GM23248 (cell line): Measurements from ENCODE around the gene KLF18. TPM values are rescaled to one million over a fixed set of nuclear protein-coding genes. Genes with fewer than 3 reads are reported as not detected.
A peak's percentile ranks its signal among the peaks of the same experiment; 100 is the strongest.

Experiments used
- DNase-seq: peaks from one replicate; pipeline ENCODE4 v3.0.0-alpha.2; 2015
- H2AFZ ChIP-seq: fragments of 200-600 bp; sonication (generic); 2 replicates; pipeline ENCODE4 v1.6.1; 2016; ENCODE audit warnings: antibody characterized with exemption
- H3F3A ChIP-seq: fragments of 200-600 bp; sonication (generic); 2 replicates; pipeline ENCODE4 v1.6.1; 2016; ENCODE audit warnings: mild to moderate bottlenecking, antibody characterized with exemption, mixed run types; ENCODE audit not compliant: insufficient read depth
- H3K27ac ChIP-seq: fragments of 200-600 bp; sonication (generic); 2 replicates; pipeline ENCODE4 v1.5.1; 2016; ENCODE audit warnings: mild to moderate bottlenecking
- H3K27me3 ChIP-seq: fragments of 200-600 bp; sonication (generic); replicated peaks from 2 replicates; pipeline ENCODE4 v1.6.1; 2016; ENCODE audit warnings: mild to moderate bottlenecking; ENCODE audit not compliant: insufficient read depth
- H3K36me3 ChIP-seq: fragments of 200-600 bp; sonication (generic); 2 replicates; pipeline ENCODE4 v1.6.1; 2016; ENCODE audit warnings: low read depth, mild to moderate bottlenecking
- H3K4me1 ChIP-seq: fragments of 200-600 bp; sonication (generic); 2 replicates; pipeline ENCODE4 v1.6.1; 2016; ENCODE audit warnings: mild to moderate bottlenecking; ENCODE audit not compliant: insufficient read depth
- H3K4me2 ChIP-seq: fragments of 200-600 bp; sonication (generic); one replicate; pipeline ENCODE4 v1.6.1; 2016; ENCODE audit warnings: mild to moderate bottlenecking; ENCODE audit not compliant: unreplicated experiment
- H3K4me3 ChIP-seq: fragments of 200-600 bp; sonication (generic); 2 replicates; pipeline ENCODE4 v1.5.1; 2016; ENCODE audit warnings: mild to moderate bottlenecking
- H3K79me2 ChIP-seq: fragments of 200-600 bp; sonication (generic); 2 replicates; pipeline ENCODE4 v1.6.1; 2016; ENCODE audit warnings: mild to moderate bottlenecking; ENCODE audit not compliant: insufficient read depth
- H3K9ac ChIP-seq: fragments of 200-600 bp; sonication (generic); 2 replicates; pipeline ENCODE4 v1.6.1; 2016; ENCODE audit warnings: mild to moderate bottlenecking
- H3K9me2 ChIP-seq: fragments of 200-600 bp; sonication (generic); 2 replicates; pipeline ENCODE4 v1.6.1; 2016; ENCODE audit warnings: mixed run types, mild to moderate bottlenecking, moderate library complexity; ENCODE audit not compliant: insufficient read depth
- H3K9me3 ChIP-seq: fragments of 200-600 bp; sonication (generic); one replicate; pipeline ENCODE4 v1.6.1; 2017; ENCODE audit warnings: low read depth
- H4K20me1 ChIP-seq: fragments of 200-600 bp; sonication (generic); 2 replicates; pipeline ENCODE4 v1.6.0; 2016; ENCODE audit not compliant: insufficient read depth
- EZH2 ChIP-seq: fragments of 200-600 bp; sonication (generic); IDR thresholded peaks from 2 replicates; pipeline ENCODE4 v1.6.1; 2018; ENCODE audit warnings: antibody characterized with exemption, mild to moderate bottlenecking; ENCODE audit not compliant: insufficient read depth, poor library complexity, severe bottlenecking
- EZH2phosphoT487 ChIP-seq: fragments of 200-600 bp; sonication (generic); IDR thresholded peaks from 2 replicates; pipeline ENCODE4 v1.6.1; 2018; ENCODE audit warnings: antibody characterized with exemption, moderate library complexity, mild to moderate bottlenecking, low read depth; ENCODE audit not compliant: insufficient read depth
- WGBS, 2 experiments: methylation state at CpG; one replicate each; pipeline ENCODE4 v1.1.6; 2015 to 2017; ENCODE audit warnings: low lambda C conversion rate in 2 of 2, low coverage in 1 of 2; ENCODE audit errors: missing lambda C conversion rate in 2 of 2; 5-methylcytosine and 5-hydroxymethylcytosine counted together
- in situ Hi-C: fragments of 300-500 bp; cut with MboI; formaldehyde crosslinking; loops from 2 replicates; pipeline ENCODE4 v1.15.0; 2020
- polyA plus RNA-seq: library from polyadenylated mRNA; unstranded; fragments of >200 nt; fragmentation: Nextera tagmentation; extraction: Ambion mirVana; gene quantifications from 2 replicates; pipeline ENCODE4 v1.2.1, GENCODE V29; 2016
- total RNA-seq: library from RNA; depleted of rRNA; stranded (reverse); fragments of >200 nt; shearing (Covaris generic); gene quantifications from 2 replicates; pipeline ENCODE4 v1.2.3, GENCODE V29; 2014

Gene KLF18
- total and polyA plus RNA-seq, 2 experiments from 2014 or later = not detected

GRCh38 chr1:44108241-44108640 lies 33.2 kb downstream of the KLF18 start:
- 65 to 80% methylated on average over 1 of the region's 1 CpG for WGBS, 2 experiments
- peak overlapping the region; percentile 71 for H2AFZ ChIP-seq
- no peaks in the 10 kb centered on the region for H3K27me3 ChIP-seq
- no peaks in the 10 kb centered on the region for H3K36me3 ChIP-seq
- in situ Hi-C loops = no loop called here
- TF ChIP-seq EZH2phosphoT487 (no peak), EZH2 (no peak)
- H3K4me1 ChIP-seq = peaks cover 9% of the 10 kb centered on the region; the same call in 1 of the 2 replicates
- no peak overlapping the region for H3K9ac ChIP-seq
- H3K9me3 ChIP-seq = no peaks in the 10 kb centered on the region
- peak; percentile 61 for DNase-seq
- peak overlapping the region; percentile 75 for H3K4me2 ChIP-seq
- no peaks in the 10 kb centered on the region for H3K9me2 ChIP-seq
- no peak overlapping the region for H3K27ac ChIP-seq
- peak overlapping the region; percentile 30; the same call in 1 of the 2 replicates for H3K4me3 ChIP-seq
- H3K79me2 ChIP-seq = no peaks in the 10 kb centered on the region
- H3F3A ChIP-seq = 0 out of 2 replicates have a peak, but pooled peaks cover 8% of the 10 kb centered on the region
- H4K20me1 ChIP-seq = no peaks in the 10 kb centered on the region

- DNase-seq = no peak
- no peaks in the 10 kb centered on the region for H3K79me2 ChIP-seq
- H3K27me3 ChIP-seq = no peaks in the 10 kb centered on the region
- no peaks in the 10 kb centered on the region for H4K20me1 ChIP-seq
- 74 to 92% methylated on average over 3 of the region's 3 CpGs for WGBS, 2 experiments
- H3K4me3 ChIP-seq = no peak overlapping the region
- no peak overlapping the region for H2AFZ ChIP-seq
- H3K4me2 ChIP-seq = no peak overlapping the region
- H3K9ac ChIP-seq = no peak overlapping the region
- H3K9me2 ChIP-seq = no peaks in the 10 kb centered on the region
- H3K4me1 ChIP-seq = peaks cover 9% of the 10 kb centered on the region; the same call in 1 of the 2 replicates
- no peaks in the 10 kb centered on the region for H3K36me3 ChIP-seq
- no peak for TF ChIP-seq EZH2
- no peak for TF ChIP-seq EZH2phosphoT487
- H3K27ac ChIP-seq = no peak overlapping the region
- in situ Hi-C loops = no loop called here
- peaks cover 18% of the 10 kb centered on the region; the same call in 1 of the 2 replicates for H3F3A ChIP-seq
- no peaks in the 10 kb centered on the region for H3K9me3 ChIP-seq
These were observed 35.6 kb downstream of the KLF18 start for GRCh38 chr1:44105810-44106209.

DNA sequence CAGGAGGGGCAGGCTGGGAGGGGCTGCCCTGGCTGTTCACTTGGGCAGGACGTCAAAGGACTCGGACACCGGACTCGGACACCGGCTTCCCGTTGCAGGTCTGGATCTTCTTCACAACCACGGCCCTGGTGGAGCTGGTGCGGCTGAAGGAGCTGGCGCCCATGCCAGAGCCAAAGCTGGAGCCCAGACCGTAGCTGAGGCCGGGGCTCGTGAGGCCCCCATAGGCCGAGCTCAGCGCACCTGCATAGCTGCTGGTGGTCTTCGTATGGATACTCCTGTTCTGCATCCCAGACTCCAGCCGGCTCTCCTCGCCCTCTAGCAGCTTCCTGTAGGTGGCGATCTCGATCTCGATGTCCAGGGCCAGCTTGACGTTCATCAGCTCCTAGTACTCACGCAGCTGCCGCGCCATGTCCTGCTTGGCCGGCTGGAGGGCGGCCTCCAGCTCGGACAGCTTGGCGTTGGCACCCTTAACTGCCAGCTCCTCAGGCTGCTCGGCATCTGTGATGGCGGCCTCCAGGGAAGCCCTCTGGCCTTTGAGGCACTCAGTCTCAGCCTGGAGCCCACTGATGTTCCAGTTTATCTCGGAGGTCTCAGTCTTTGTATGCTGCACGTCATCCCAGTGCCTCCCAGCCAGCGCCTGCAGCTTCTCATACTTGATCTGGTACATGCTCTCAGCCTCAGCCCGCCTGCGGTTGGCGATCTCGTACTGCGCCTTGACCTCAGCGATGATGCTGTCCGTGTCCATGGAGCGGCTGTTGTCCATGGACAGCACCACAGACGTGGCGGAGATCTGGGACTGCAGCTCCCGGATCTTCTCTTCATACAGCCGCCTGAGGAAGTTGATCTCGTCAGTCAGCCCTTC lies 37.9 kb downstream of the KLF18 start:
- Histone ChIP-seq H3K4me3 (no peak overlapping the region), H3K36me3 (no peaks in the 10 kb centered on the region), H3K4me2 (no peak overlapping the region), H3K79me2 (no peaks in the 10 kb centered on the region), H3K4me1 (peaks cover 9% of the 10 kb centered on the region; the same call in 1 of the 2 replicates), H3K27ac (no peak overlapping the region), H4K20me1 (no peaks in the 10 kb centered on the region), H3K27me3 (no peaks in the 10 kb centered on the region), H3K9me3 (no peaks in the 10 kb centered on the region), H2AFZ (peak overlapping the region; percentile 25; the same call in 1 of the 2 replicates), H3K9ac (no peak overlapping the region), H3F3A (peaks cover 18% of the 10 kb centered on the region; the same call in 1 of the 2 replicates), H3K9me2 (no peaks in the 10 kb centered on the region)
- TF ChIP-seq EZH2 = no peak
- no peak for TF ChIP-seq EZH2phosphoT487
- peak; percentile 30 for DNase-seq
- in situ Hi-C loops = no loop called here
- 72 to 77% methylated on average over 36 to 41 of the region's 46 CpGs for WGBS, 2 experiments

DNA sequence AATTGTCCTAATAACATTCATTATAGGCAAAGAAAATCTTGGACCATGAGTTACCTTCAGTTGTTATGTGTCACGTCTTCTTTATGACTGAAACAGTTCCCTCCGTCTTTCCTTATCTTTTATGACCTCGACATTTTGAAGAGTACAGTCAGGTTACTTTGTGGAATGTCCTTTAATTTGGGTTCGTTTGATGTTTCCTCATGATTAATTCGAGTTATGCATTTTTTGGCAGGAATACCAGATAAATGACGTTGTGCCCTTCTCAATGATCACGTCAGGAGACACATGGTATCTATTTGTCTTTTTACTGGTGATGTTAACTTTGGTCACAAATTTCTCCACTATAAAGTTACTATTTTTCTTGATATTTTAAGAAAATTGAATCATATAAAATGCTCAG lies 40.1 kb downstream of the KLF18 start:
- no peaks in the 10 kb centered on the region for H3K9me3 ChIP-seq
- no peaks in the 10 kb centered on the region for H3K36me3 ChIP-seq
- no peaks in the 10 kb centered on the region for H3K27me3 ChIP-seq
- DNase-seq = peak; percentile 40
- no peak for TF ChIP-seq EZH2phosphoT487
- TF ChIP-seq EZH2 = no peak
- H3K4me1 ChIP-seq = no peaks in the 10 kb centered on the region
- H3K79me2 ChIP-seq = no peaks in the 10 kb centered on the region
- no peak overlapping the region for H3K9ac ChIP-seq
- no peak overlapping the region for H3K4me2 ChIP-seq
- peaks cover 10% of the 10 kb centered on the region; the same call in 1 of the 2 replicates for H3F3A ChIP-seq
- H3K27ac ChIP-seq = no peak overlapping the region
- H3K4me3 ChIP-seq = no peak overlapping the region
- H3K9me2 ChIP-seq = no peaks in the 10 kb centered on the region
- 0 out of 2 replicates have a peak overlapping the region, but pooled peaks have one; percentile 26 for H2AFZ ChIP-seq
- no peaks in the 10 kb centered on the region for H4K20me1 ChIP-seq
- in situ Hi-C loops = no loop called here
- WGBS, 2 experiments = 26 to 32% methylated on average over 7 of the region's 7 CpGs
